ENCODE measurements around the gene C10orf90.

DNA sequence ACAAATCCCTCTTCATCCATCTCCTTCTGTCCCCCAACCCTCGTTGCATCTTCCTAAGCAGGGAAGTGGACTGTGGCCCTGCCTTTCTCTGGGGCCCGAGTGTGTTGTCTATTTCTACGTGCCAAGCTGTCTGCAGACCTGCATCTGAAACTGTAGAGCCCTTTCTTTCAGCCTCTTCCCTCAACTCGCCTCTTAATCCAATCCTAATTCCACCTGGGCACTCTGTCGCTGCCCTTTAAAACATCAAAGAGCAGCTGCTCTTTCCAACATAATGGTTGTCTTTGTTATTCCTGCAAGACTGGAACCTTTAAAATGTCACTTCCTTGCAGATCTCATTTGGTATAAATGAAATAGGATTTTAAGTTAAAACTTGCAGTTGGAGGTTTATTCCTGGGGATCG is 260.7 kb downstream of the C10orf90 start:
- TF ChIP-seq EP300 (IDR thresholded peaks at IDR 0.05) = no peak
- no peak for TF ChIP-seq CTCF (IDR thresholded peaks at IDR 0.05)
- no peak for TF ChIP-seq POLR2AphosphoS5 (IDR thresholded peaks at IDR 0.05)
- TF ChIP-seq POLR2A (IDR thresholded peaks at IDR 0.05) = no peak
